ENCODE results near the gene FAM83G. TPM values are rescaled to one million over a fixed set of nuclear protein-coding genes. Genes with fewer than 3 reads are reported as not detected.
A peak's percentile ranks its signal among the peaks of the same experiment; 100 is the strongest.

The FAM83G gene
- total and polyA plus RNA-seq, 8 donors = 8.2 to 41.1 (median 14.2) TPM

DNA sequence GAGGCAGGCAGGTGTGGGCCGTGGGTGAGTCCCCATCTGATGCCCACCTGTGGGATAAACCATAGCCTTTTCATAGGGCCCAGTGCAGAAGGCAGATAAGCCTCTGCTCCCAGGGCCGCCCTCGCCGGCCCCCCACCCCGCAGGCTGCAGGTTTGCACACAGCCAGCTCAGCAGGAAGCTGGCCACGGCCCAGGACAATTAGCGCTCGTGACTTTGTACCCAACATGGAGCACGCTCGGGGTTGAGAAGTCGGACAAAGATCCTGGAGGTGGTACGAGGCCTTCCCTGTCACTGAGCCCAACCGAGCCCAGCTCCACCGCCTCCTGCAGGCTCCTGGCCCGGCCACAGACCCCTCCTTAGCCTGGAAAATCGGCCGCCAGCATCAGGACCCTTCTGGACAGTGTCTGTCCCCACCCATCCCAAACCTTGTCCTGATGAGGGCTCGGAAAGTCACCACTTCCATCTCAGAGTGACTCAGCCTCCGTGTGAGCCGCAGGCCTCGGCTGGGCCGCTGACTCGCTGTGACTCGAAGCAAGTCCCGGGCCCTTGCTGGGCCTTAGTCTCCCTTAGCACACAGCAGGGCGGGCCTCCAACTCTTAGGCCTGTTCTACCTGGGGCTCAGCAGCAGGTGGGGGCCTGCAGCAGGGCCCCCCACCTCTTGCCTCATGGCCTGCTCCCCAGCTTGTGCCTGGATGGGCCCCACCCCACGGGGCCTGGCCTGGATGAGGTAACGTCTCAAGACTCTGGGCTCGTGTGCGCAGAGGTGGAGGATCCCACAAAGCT lies 22.7 kb downstream of the FAM83G start:
- no peak overlapping the region for H3K4me3 ChIP-seq
- DNase-seq = peak; percentile 92 to 94
- peak in 2 of 3 donors; percentile 61 to 68 for TF ChIP-seq POLR2AphosphoS5 (IDR thresholded peaks at IDR 0.05)
- TF ChIP-seq, protein P1, sequence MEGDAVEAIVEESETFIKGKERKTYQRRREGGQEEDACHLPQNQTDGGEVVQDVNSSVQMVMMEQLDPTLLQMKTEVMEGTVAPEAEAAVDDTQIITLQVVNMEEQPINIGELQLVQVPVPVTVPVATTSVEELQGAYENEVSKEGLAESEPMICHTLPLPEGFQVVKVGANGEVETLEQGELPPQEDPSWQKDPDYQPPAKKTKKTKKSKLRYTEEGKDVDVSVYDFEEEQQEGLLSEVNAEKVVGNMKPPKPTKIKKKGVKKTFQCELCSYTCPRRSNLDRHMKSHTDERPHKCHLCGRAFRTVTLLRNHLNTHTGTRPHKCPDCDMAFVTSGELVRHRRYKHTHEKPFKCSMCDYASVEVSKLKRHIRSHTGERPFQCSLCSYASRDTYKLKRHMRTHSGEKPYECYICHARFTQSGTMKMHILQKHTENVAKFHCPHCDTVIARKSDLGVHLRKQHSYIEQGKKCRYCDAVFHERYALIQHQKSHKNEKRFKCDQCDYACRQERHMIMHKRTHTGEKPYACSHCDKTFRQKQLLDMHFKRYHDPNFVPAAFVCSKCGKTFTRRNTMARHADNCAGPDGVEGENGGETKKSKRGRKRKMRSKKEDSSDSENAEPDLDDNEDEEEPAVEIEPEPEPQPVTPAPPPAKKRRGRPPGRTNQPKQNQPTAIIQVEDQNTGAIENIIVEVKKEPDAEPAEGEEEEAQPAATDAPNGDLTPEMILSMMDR (IDR thresholded peaks at IDR 0.05) = no peak
- intact Hi-C loops (cut with DNase I; ENCODE audit: low total_unique reads) = no loop called here
- peak overlapping the region; percentile 76 to 94 (median 84) for H3K27ac ChIP-seq
- H3K4me1 ChIP-seq = peaks cover 10 to 54% (median 37%) of the 10 kb centered on the region in 4 donors
- no peaks in the 10 kb centered on the region for H3K9me3 ChIP-seq
- no peaks in the 10 kb centered on the region for H3K27me3 ChIP-seq
- WGBS, 5 donors = 37 to 63% (median 46%) methylated on average over 23 to 30 of the region's 30 CpGs
- peaks cover 21 to 46% (median 35%) of the 10 kb centered on the region in 4 donors for H3K36me3 ChIP-seq

DNA sequence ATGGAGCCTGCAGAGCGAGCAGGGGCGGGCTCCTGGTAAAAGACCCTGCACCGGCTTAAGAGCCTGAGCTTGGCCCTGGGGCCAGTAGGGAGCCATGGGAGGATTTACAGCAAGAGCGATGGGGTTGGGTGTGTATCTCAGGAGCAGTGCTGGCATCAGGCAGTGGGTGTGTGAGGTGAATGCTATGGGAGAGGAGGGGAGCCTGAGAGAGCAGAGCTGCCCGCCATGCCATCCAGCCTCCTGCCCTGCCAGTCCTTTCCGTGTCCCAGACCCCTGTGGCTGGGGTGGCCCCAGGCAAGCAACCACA lies 23.3 kb downstream of the FAM83G start:
- no peak overlapping the region for H3K4me3 ChIP-seq
- no peaks in the 10 kb centered on the region for H3K27me3 ChIP-seq
- no peaks in the 10 kb centered on the region for H3K9me3 ChIP-seq
- 48 to 82% (median 60%) methylated on average over 6 of the region's 6 CpGs for WGBS, 5 donors
- H3K36me3 ChIP-seq = peaks cover 24 to 46% (median 35%) of the 10 kb centered on the region in 4 donors
- peaks cover 10 to 48% (median 36%) of the 10 kb centered on the region in 4 donors for H3K4me1 ChIP-seq
- TF ChIP-seq, protein P1 (IDR thresholded peaks at IDR 0.05) = no peak
- TF ChIP-seq EP300 (IDR thresholded peaks at IDR 0.05) (no peak), POLR2A (IDR thresholded peaks at IDR 0.05) (no peak), POLR2AphosphoS5 (IDR thresholded peaks at IDR 0.05) (no peak)
- intact Hi-C loops (cut with DNase I; ENCODE audit: low total_unique reads) = no loop called here
- no peak for DNase-seq
- H3K27ac ChIP-seq = peak overlapping the region; percentile 76 to 94 (median 84)

DNA sequence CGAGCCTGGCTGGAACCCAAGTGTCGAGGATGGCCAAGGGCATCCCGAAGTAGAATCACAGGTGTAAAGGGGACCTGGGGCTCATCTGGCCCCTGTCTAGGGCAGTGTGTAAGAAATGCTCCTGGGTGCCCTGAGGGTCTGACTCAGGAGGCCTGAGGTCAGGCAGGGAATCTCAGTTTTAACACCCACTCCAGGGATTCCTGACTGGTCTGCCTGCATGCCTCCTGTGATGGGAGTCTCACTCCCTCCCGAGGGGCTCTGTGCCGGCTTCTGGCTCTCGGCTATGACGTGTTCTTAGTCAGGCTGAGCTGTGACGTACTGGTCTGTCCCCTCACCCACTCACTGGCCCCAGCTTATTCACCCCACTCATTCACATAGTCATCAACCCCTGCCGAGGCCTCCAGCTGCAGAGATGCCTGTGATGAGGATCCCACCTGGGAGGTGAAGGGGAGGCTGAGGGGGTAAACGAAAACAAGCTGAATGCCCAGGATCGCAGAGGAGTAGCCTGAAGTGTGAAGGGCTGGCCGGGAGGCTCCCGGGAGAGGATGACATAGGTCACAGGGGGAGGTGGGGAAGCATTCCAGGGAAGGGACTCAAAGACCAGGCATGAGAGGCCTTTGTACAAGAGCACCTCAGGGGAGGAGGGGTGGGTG lies 23.8 kb downstream of the FAM83G start:
- 68 to 81% (median 70%) methylated on average over 13 of the region's 13 CpGs for WGBS, 5 donors
- DNase-seq = no peak
- intact Hi-C loops (cut with DNase I; ENCODE audit: low total_unique reads) = no loop called here
- no peaks in the 10 kb centered on the region for H3K27me3 ChIP-seq
- TF ChIP-seq POLR2AphosphoS5 (IDR thresholded peaks at IDR 0.05) (no peak), POLR2A (IDR thresholded peaks at IDR 0.05) (no peak)
- TF ChIP-seq, protein P1 (IDR thresholded peaks at IDR 0.05) = no peak
- no peaks in the 10 kb centered on the region for H3K9me3 ChIP-seq
- peak overlapping the region; percentile 9 to 94 (median 84) for H3K27ac ChIP-seq
- H3K4me3 ChIP-seq = no peak overlapping the region
- H3K4me1 ChIP-seq = peaks cover 10 to 44% (median 33%) of the 10 kb centered on the region in 4 donors
- peaks cover 24 to 47% (median 35%) of the 10 kb centered on the region in 4 donors for H3K36me3 ChIP-seq

DNA sequence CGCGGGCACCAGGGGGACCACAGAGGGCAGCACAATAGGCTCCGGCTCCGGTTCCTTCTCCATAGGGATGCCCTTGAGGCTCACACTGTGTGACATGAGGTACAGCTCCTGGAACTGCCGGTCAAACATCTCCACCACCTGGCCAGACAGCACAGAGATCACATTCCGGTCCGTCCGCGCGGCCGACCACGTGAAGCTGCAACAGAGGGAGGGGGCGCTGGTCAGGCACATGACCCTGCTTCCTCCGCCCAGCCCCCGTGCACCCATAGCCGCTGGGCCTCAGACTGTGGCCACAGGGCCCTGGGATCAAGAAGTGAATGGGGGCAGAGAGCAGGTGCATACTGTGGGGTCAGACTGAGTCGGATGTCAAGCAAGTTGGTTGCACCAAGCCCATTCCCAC lies 25.9 kb downstream of the FAM83G start:
- H3K4me1 ChIP-seq = peaks cover 10 to 33% (median 27%) of the 10 kb centered on the region in 4 donors
- peaks cover 24 to 47% (median 41%) of the 10 kb centered on the region in 4 donors for H3K36me3 ChIP-seq
- no peak for DNase-seq
- intact Hi-C loops (cut with DNase I; ENCODE audit: low total_unique reads) = no loop called here
- no peaks in the 10 kb centered on the region for H3K27me3 ChIP-seq
- 88 to 94% (median 91%) methylated on average over 13 to 17 of the region's 17 CpGs; no CpG with 5 or more reads in 1 of the 5 donors for WGBS, 5 donors
- H3K27ac ChIP-seq = no peak overlapping the region
- TF ChIP-seq POLR2A (IDR thresholded peaks at IDR 0.05) (no peak), EP300 (IDR thresholded peaks at IDR 0.05) (no peak), POLR2AphosphoS5 (IDR thresholded peaks at IDR 0.05) (no peak)
- TF ChIP-seq, protein P1 (IDR thresholded peaks at IDR 0.05) = no peak
- H3K4me3 ChIP-seq = no peak overlapping the region
- no peaks in the 10 kb centered on the region for H3K9me3 ChIP-seq
